ENCODE results near the gene MFF.

DNA sequence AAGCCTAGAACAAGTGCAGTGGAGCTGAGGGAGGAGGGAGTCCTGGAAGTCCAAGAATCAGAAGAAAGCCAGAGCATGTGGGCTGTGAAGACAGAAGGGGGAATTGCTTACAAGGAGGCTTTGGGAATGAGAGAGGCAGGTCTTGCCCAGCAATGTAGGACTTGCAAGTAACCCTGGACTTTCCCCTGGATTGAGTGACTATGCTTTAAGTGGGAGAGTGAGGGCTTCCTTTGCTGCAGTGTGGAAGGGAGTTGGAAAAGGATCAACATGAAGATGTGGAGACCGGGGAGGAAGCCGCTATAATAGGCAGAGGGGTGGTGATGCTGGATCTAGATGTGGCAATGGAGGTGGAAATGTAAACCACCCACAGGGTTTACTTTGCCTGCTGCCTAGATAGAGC lies 76.5 kb downstream of the MFF start:
- TF ChIP-seq, protein P1, sequence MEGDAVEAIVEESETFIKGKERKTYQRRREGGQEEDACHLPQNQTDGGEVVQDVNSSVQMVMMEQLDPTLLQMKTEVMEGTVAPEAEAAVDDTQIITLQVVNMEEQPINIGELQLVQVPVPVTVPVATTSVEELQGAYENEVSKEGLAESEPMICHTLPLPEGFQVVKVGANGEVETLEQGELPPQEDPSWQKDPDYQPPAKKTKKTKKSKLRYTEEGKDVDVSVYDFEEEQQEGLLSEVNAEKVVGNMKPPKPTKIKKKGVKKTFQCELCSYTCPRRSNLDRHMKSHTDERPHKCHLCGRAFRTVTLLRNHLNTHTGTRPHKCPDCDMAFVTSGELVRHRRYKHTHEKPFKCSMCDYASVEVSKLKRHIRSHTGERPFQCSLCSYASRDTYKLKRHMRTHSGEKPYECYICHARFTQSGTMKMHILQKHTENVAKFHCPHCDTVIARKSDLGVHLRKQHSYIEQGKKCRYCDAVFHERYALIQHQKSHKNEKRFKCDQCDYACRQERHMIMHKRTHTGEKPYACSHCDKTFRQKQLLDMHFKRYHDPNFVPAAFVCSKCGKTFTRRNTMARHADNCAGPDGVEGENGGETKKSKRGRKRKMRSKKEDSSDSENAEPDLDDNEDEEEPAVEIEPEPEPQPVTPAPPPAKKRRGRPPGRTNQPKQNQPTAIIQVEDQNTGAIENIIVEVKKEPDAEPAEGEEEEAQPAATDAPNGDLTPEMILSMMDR (conservative IDR thresholded peaks at IDR 0.05), result no peak
- no peak for TF ChIP-seq ZFX (IDR thresholded peaks at IDR 0.05)
